ACC112 (cell line): ENCODE measurements around the gene CEACAM20.

Source experiments
- H2AFZ ChIP-seq: fragments of 200-600 bp; sonication (generic); one replicate; pipeline ENCODE4 v1.6.0; 2017; ENCODE audit warnings: antibody characterized with exemption, low read length; ENCODE audit not compliant: unreplicated experiment
- H3K27ac ChIP-seq: fragments of 200-600 bp; sonication (generic); 2 replicates; pipeline ENCODE4 v1.5.1; 2014; ENCODE audit warnings: low read depth, mild to moderate bottlenecking, antibody characterized with exemption, low read length, moderate library complexity
- H3K27me3 ChIP-seq: fragments of 200-600 bp; sonication (generic); 2 replicates; pipeline ENCODE4 v1.6.1; 2014; ENCODE audit warnings: mild to moderate bottlenecking, antibody characterized with exemption, low read length, moderate library complexity, mixed read lengths; ENCODE audit not compliant: insufficient read depth
- H3K36me3 ChIP-seq: fragments of 200-600 bp; sonication (generic); 2 replicates; pipeline ENCODE4 v1.6.1; 2016; ENCODE audit warnings: mild to moderate bottlenecking, antibody characterized with exemption, low read length, moderate library complexity, mixed read lengths; ENCODE audit not compliant: insufficient read depth
- H3K4me1 ChIP-seq: fragments of 200-600 bp; sonication (generic); one replicate; pipeline ENCODE4 v1.6.1; 2016; ENCODE audit warnings: low read length, mixed read lengths; ENCODE audit not compliant: insufficient read depth, unreplicated experiment, control insufficient read depth
- H3K4me3 ChIP-seq: fragments of 200-600 bp; sonication (generic); 2 replicates; pipeline ENCODE4 v1.5.1; 2014; ENCODE audit warnings: mild to moderate bottlenecking, low read depth, low read length
- H3K79me2 ChIP-seq: fragments of 200-600 bp; sonication (generic); one replicate; pipeline ENCODE4 v1.6.0; 2016; ENCODE audit warnings: low read length; ENCODE audit not compliant: control insufficient read depth, unreplicated experiment, insufficient read depth

CEACAM20 gene

DNA sequence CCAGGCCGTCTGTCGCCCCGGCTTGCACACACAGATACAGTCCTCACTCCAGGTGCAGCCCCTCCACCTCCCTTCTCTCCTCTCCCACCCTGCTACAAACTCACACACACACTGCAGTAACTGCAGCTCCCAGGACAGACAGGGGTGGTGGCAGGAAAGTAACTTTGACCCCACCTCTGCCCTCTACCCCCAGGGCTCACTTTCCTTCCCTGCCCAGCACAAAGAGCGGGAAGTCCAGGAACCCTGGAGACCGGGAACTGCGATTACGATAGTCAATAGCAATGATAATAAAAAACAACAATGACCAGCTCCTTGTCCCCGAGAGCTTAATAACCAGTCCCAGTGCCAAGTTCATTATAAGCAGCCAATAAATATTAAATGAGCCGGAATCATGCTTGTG lies at the start of gene CEACAM20:
TSS of gene CEACAM20 (minus strand) at position 140 of the 400 bp plus-strand sequence. CDS start 166 bp downstream, outside the sequence.
- Histone ChIP-seq H3K4me3 (no peak within 1 kb of the TSS), H3K79me2 (no peaks in the 10 kb centered on the region), H3K36me3 (no peaks in the 10 kb centered on the region), H3K4me1 (no peaks in the 10 kb centered on the region), H2AFZ (no peak within 1 kb of the TSS), H3K27me3 (peaks cover 15% of the 10 kb centered on the region), H3K27ac (no peak within 1 kb of the TSS)

DNA sequence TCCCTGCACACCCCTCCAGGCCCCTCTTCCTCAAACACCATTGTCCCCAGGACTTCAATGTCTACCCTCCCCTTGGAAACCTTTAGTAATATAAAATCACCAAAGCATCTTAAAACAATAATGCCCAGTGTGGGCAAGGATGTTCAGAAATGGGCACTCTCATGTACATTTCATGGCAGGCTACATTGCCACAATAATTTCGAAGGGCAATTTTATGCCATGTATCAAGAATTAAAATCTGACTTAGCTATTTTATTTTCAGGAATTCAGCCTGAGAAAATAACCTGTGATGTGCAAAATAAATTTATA lies 48.0 kb upstream of the CEACAM20 start:
- H3K4me1 ChIP-seq: no peaks in the 10 kb centered on the region
- H3K36me3 ChIP-seq: no peaks in the 10 kb centered on the region
- H3K27me3 ChIP-seq: no peaks in the 10 kb centered on the region
- no peak overlapping the region for H3K27ac ChIP-seq
- H2AFZ ChIP-seq: no peak overlapping the region
- no peaks in the 10 kb centered on the region for H3K79me2 ChIP-seq
- no peak overlapping the region for H3K4me3 ChIP-seq

DNA sequence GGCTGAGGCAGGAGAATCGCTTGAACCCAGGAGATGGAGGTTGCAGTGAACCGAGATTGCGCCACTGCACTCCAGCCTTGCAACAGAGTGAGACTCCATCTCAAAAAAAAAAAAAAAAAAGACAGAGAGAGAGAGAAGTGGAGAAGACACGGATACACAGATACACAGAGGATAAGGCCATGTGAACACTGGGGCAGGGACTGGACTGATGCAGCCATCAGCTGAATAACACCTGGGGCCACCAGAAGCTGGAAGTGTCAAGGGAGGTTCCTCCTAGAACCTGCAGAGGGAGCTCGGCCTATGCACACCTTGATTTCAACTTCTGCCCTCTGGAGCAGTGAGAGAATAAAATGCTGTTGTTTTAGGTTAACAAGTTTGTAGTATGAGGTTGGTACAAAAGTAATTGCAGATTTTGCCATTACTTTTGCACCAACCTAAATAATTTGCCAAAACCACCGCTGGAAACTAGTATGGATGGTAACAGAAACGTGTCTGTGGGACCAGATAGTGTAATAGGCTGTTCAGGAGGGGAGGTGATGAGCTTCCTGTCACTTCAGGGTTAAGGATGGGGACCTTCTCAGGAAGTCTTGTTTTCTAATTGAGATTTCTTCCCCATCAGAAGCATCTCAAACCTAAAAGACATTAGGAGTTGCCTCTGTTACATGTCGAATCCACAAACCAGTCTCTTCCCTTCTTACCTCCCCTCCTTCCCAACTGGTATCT lies 47.5 kb upstream of the CEACAM20 start:
- no peak overlapping the region for H2AFZ ChIP-seq
- H3K79me2 ChIP-seq: no peaks in the 10 kb centered on the region
- H3K27me3 ChIP-seq: no peaks in the 10 kb centered on the region
- no peaks in the 10 kb centered on the region for H3K4me1 ChIP-seq
- H3K4me3 ChIP-seq: no peak overlapping the region
- no peak overlapping the region for H3K27ac ChIP-seq
- H3K36me3 ChIP-seq: no peaks in the 10 kb centered on the region

DNA sequence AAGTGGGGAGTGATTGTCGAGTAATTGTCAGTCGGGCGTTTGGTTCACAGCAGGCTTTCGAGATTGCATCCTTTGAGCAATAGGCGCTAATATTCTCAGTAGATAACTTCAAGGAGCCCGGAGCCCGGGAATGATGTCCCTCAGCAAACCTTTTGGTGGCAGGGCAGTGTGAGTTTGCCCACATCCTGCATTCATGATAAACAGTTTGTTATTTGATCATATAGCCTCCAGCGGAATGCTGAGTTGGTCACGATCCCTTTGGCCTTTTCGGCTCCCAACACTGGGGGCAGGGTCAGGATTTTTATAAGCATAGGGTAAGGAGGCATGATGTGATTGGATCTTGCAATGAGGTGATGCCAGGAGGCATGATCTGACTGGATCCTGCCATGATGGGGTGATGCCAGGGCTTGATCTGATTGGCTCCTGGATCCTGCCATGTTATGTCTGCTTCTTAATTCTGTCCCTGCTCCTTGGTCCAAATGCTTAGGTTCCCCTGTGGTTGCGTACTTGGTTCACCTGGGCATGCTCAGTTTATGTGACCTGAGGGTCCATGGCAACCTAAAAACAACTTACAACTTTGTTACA lies 45.7 kb upstream of the CEACAM20 start:
- Histone ChIP-seq H3K27me3 (no peaks in the 10 kb centered on the region), H2AFZ (no peak overlapping the region), H3K36me3 (no peaks in the 10 kb centered on the region), H3K79me2 (no peaks in the 10 kb centered on the region), H3K4me1 (no peaks in the 10 kb centered on the region), H3K4me3 (no peak overlapping the region), H3K27ac (no peak overlapping the region)

DNA sequence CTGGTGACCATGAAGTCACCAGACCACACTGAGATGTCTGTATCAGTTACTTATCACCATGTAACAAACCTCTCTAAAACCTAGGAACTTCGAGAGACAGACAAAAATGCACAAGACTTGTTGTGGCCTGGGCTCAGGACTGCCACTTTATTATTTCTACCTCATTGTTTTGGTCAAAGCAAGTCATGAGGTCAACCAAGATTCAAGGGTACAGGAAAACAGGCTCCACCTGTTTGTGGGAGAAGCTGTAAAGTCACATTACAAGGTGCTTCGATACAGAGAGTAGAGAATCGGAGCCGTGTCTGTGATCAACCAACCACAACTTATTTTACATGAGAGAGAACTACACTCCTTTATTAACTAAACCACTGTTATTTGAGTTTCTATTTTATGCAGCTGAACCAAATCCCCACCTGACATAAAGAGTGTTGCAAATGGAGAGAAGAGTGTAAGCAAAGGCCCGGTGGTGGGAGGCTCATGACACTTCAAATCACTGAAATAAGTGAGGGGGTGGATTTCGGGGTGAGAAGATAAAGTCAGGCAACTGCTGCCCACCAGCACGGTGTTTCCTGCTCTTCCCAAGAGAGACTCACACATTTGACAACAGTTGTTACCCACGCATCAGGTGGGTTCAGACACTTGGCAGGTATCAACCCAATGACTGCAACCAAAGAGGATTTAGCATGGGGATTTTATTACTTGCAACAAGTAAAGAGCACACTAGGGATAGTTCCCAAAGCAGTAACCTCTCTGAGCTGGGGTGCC lies 44.9 kb upstream of the CEACAM20 start:
- Histone ChIP-seq H3K27ac (no peak overlapping the region), H3K27me3 (0 out of 2 replicates have a peak, but pooled peaks cover 3% of the 10 kb centered on the region), H2AFZ (no peak overlapping the region)

DNA sequence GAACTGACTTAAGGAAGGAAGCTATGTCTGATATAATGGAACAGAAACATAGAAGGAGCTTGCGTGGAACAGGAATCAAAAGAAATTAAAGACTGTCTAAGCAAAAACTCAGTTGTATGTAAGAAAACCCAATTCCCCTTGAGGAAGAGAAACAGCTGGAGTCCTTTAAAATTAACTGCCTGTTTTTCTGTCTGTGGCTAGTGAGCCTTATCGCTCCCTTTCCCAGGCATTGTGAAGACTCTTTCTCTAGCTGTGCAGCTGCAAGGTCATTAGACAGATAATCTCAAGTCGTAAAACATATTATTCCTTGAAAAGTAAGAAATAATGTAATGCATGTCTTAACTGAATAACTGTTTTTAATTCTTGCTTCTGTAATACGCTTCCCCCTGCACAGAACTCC lies 44.2 kb upstream of the CEACAM20 start:
- H3K4me1 ChIP-seq: no peaks in the 10 kb centered on the region
- H3K27ac ChIP-seq: no peak overlapping the region
- H3K79me2 ChIP-seq: no peaks in the 10 kb centered on the region
- H3K4me3 ChIP-seq: no peak overlapping the region
- no peaks in the 10 kb centered on the region for H3K36me3 ChIP-seq
- H3K27me3 ChIP-seq: 0 out of 2 replicates have a peak, but pooled peaks cover 3% of the 10 kb centered on the region
- no peak overlapping the region for H2AFZ ChIP-seq

More for the DNA sequence above, 44.9 kb upstream of the CEACAM20 start:
- Histone ChIP-seq H3K79me2 (no peaks in the 10 kb centered on the region), H3K4me1 (no peaks in the 10 kb centered on the region), H3K36me3 (no peaks in the 10 kb centered on the region), H3K4me3 (no peak overlapping the region)

DNA sequence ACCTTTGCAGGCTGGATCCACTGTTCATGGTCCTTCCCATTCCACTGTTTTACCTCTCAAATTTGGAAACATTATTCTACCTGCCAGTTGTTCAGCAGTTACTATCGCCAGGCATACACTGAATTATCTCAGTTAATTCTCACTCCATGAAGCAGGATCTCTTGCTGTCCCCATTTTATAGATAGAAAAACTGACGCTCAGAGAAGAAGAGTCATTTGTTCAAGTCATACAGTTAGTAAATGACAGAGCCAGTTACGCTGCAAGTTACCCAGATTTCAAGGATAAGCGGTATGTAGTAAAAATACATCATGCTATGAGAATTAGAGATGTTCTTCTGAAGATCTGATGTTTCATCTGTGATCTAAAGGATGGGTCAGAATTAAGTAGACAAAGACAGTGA lies 43.7 kb upstream of the CEACAM20 start:
- 0 out of 2 replicates have a peak, but pooled peaks cover 3% of the 10 kb centered on the region for H3K27me3 ChIP-seq
- H3K4me1 ChIP-seq: no peaks in the 10 kb centered on the region
- H3K27ac ChIP-seq: no peak overlapping the region
- H3K79me2 ChIP-seq: no peaks in the 10 kb centered on the region
- no peak overlapping the region for H2AFZ ChIP-seq
- H3K4me3 ChIP-seq: no peak overlapping the region
- H3K36me3 ChIP-seq: no peaks in the 10 kb centered on the region

DNA sequence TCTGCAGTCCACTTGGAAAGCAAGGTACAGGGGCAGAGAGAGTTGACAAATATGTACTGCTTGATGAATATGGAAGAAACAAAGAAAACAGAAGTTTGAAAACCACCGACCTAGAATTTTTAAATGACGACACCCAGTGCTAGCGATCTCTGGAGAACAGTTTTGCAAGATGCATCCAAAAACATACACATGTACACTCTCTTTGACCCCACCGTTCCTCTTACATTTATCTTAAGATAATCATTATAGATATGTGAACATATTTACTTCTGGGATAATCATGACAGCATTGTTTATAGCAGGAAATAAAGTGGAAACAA lies 43.1 kb upstream of the CEACAM20 start:
- Histone ChIP-seq H2AFZ (no peak overlapping the region), H3K4me1 (no peaks in the 10 kb centered on the region), H3K27me3 (0 out of 2 replicates have a peak, but pooled peaks cover 3% of the 10 kb centered on the region), H3K4me3 (no peak overlapping the region), H3K36me3 (no peaks in the 10 kb centered on the region), H3K27ac (no peak overlapping the region), H3K79me2 (no peaks in the 10 kb centered on the region)

DNA sequence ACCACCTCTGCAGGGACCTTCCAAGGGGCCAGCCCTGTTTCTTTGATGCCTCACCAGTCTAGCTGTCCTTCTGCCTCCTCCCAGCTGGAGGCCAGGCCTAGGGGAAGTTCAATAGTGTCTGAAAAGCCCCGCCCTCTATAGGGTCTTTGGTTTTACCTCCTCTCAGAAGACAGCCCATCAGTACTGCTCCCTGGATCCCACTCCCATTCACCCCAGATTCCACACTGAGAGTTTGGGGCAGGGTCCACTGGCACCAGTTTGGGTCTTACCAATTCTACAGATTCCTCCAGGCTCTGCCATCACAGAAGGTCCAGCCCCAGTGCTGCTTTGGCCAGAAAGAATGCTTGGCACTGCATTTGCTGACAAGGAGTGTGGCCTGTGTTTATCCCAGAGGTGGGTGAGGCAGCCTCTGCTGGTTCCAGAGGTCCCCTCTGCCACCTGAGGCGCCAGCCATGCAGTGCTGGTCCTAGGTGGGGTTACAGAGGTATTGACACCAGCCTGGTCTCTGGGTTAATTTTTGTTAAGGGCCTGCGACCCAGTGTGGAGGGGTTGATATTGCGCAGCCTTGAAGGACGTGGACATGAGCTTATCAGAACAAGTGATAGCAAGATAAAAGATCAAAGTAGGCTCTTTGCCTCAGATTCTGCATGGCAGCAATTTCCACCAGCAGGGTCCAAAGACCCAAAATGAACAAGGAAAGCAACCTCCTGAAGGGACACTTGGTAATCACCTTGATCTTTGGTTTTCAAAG lies 42.5 kb upstream of the CEACAM20 start:
- no peak overlapping the region for H2AFZ ChIP-seq
- H3K27me3 ChIP-seq: peaks cover 5% of the 10 kb centered on the region; the same call in 1 of the 2 replicates
- no peak overlapping the region for H3K4me3 ChIP-seq
- H3K27ac ChIP-seq: no peak overlapping the region
- H3K36me3 ChIP-seq: no peaks in the 10 kb centered on the region
- H3K4me1 ChIP-seq: no peaks in the 10 kb centered on the region
- H3K79me2 ChIP-seq: no peaks in the 10 kb centered on the region

DNA sequence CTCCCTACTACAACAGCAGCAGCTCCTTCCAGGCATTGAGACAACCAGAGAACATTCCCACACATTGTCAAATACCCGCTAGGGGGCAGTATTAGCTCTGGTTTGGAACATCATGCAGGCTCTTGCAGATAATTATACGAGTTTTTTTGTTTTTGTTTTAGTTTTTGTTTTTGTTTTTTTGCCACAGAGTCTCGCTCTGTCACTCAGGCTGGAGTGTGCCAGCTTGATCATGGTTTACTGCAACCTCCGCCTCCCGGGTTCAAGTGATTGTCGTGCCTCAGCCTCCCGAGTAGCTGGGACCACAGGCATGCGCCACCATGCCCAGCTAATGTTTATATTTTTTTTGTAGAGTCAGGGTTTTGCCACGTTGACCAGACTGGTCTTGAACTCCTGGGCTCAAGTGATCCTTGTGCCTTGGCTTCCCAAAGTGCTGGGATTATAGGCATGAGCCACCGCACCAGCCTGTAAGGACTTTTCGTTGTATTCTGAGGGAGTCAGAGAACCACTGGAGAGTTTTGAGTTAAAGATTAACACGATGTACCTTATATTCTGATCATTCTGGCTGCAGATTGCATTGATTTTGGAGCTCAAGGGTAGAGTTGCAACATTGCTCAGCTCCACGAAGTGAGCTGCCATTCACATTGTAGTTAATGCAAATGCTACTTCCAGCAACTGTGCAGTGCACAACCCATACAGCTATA lies 41.7 kb upstream of the CEACAM20 start:
- H3K79me2 ChIP-seq: no peaks in the 10 kb centered on the region
- H3K4me3 ChIP-seq: no peak overlapping the region
- H2AFZ ChIP-seq: no peak overlapping the region
- peaks cover 14% of the 10 kb centered on the region; the same call in 1 of the 2 replicates for H3K27me3 ChIP-seq
- H3K36me3 ChIP-seq: no peaks in the 10 kb centered on the region
- H3K4me1 ChIP-seq: no peaks in the 10 kb centered on the region
- H3K27ac ChIP-seq: no peak overlapping the region
